ENCODE results near the gene FAM149A.

- TF ChIP-seq CTCF (IDR thresholded peaks at IDR 0.05) (no peak), POLR2A (IDR thresholded peaks at IDR 0.05) (peak; percentile 43), POLR2AphosphoS5 (IDR thresholded peaks at IDR 0.05) (peak; percentile 35 to 82 (median 69))
Observed at GRCh38 chr4:186191200-186192065, 86.9 kb downstream of the FAM149A start, which contains the start of gene CYP4V2.

Measured in breast epithelium (tissue), 3 donors.